HepG2 (cell line): ENCODE results near the gene CA4. TPM values are rescaled to one million over a fixed set of nuclear protein-coding genes. Genes with fewer than 3 reads are reported as not detected.
A peak's percentile ranks its signal among the peaks of the same experiment; 100 is the strongest.

Experiments
- BORCS8-MEF2B ChIP-seq: sonication (generic); formaldehyde crosslinking; IDR thresholded peaks from 2 replicates; pipeline ENCODE4 v1.8.0; 2022; ENCODE audit warnings: mild to moderate bottlenecking, missing genetic modification reagents
- CCDC6 ChIP-seq: sonication (generic); formaldehyde crosslinking; IDR thresholded peaks from 2 replicates; pipeline ENCODE4 v1.8.1; 2022; ENCODE audit warnings: mild to moderate bottlenecking, missing genetic modification reagents, moderate library complexity
- JUND ChIP-seq: sonication (generic); formaldehyde crosslinking; IDR thresholded peaks from 2 replicates; pipeline ENCODE4 v1.8.0; 2022; ENCODE audit warnings: mild to moderate bottlenecking, missing genetic modification reagents
- MTA3 ChIP-seq: sonication (generic); formaldehyde crosslinking; IDR thresholded peaks from 2 replicates; pipeline ENCODE4 v1.4.0; 2020; ENCODE audit warnings: missing genetic modification reagents
- MYC ChIP-seq: sonication (generic); formaldehyde crosslinking; IDR thresholded peaks from 2 replicates; pipeline ENCODE4 v1.9.0; 2021; ENCODE audit warnings: missing genetic modification reagents, borderline replicate concordance
- MYNN ChIP-seq: sonication (generic); formaldehyde crosslinking; IDR thresholded peaks from 2 replicates; pipeline ENCODE4 v1.4.0; 2020; ENCODE audit warnings: mild to moderate bottlenecking, low read depth, missing genetic modification reagents
- NFRKB ChIP-seq: fragments of 450-650 bp; IDR thresholded peaks from 2 replicates; pipeline ENCODE4 v1.6.1; 2017
- NR3C1 ChIP-seq: sonication (generic); formaldehyde crosslinking; IDR thresholded peaks from 2 replicates; pipeline ENCODE4 v1.4.0; 2020; ENCODE audit warnings: missing genetic modification reagents
- RXRA ChIP-seq: sonication (generic); formaldehyde crosslinking; IDR thresholded peaks from 2 replicates; pipeline ENCODE4 v1.5.1; 2020; ENCODE audit warnings: missing genetic modification reagents
- STAT5B ChIP-seq: sonication (generic); formaldehyde crosslinking; IDR thresholded peaks from 2 replicates; pipeline ENCODE4 v1.4.0; 2020; ENCODE audit warnings: missing genetic modification reagents
- TFDP2 ChIP-seq: sonication (generic); formaldehyde crosslinking; IDR thresholded peaks from 2 replicates; pipeline ENCODE4 v1.4.0; 2020; ENCODE audit warnings: missing genetic modification reagents
- THAP9 ChIP-seq: sonication (generic); formaldehyde crosslinking; IDR thresholded peaks from 2 replicates; pipeline ENCODE4; 2020; ENCODE audit warnings: missing genetic modification reagents, mild to moderate bottlenecking, borderline replicate concordance
- ZBTB2 ChIP-seq: sonication (generic); formaldehyde crosslinking; IDR thresholded peaks from 2 replicates; pipeline ENCODE4 v1.8.0; 2022; ENCODE audit warnings: low read depth, missing genetic modification reagents
- ZEB1 ChIP-seq: IDR thresholded peaks from 2 replicates; pipeline ENCODE4 v1.6.1; 2012; ENCODE audit warnings: mild to moderate bottlenecking, low read depth, inconsistent platforms; ENCODE audit not compliant: insufficient replicate concordance
- ZFX ChIP-seq: sonication (generic); formaldehyde crosslinking; IDR thresholded peaks from 2 replicates; pipeline ENCODE4 v1.4.0; 2020; ENCODE audit warnings: mild to moderate bottlenecking, low read depth, missing genetic modification reagents, moderate library complexity
- ZFY ChIP-seq: sonication (generic); formaldehyde crosslinking; IDR thresholded peaks from 2 replicates; pipeline ENCODE4 v1.4.0; 2020; ENCODE audit warnings: missing genetic modification reagents
- ZNF770 ChIP-seq: sonication (generic); formaldehyde crosslinking; IDR thresholded peaks from 2 replicates; pipeline ENCODE4 v1.5.0; 2020; ENCODE audit warnings: mild to moderate bottlenecking, missing genetic modification reagents
- ZSCAN21 ChIP-seq: sonication (generic); formaldehyde crosslinking; IDR thresholded peaks from 2 replicates; pipeline ENCODE4 v1.8.0; 2022; ENCODE audit warnings: mild to moderate bottlenecking, missing genetic modification reagents, moderate library complexity, borderline replicate concordance
- polyA plus RNA-seq, 8 experiments: library from polyadenylated mRNA; depleted of rRNA in 3 of 8; stranded (reverse) in 7 of 8; unstranded in 1 of 8; fragments of >200 nt; fragmentation: Illumina TruSeq in 4 of 8; extraction: Trizol in 4 of 8; gene quantifications; 2 replicates each; pipeline versions ENCODE4 v1.2.1 to v1.2.3, GENCODE V29; 2011 to 2016; ENCODE audit warnings: low read depth in 4 of 8, missing spikeins in 1 of 8, mixed read lengths in 1 of 8; ENCODE audit not compliant: insufficient read depth in 1 of 8
- total RNA-seq, 5 experiments: library from RNA; depleted of rRNA; stranded (reverse); fragments of >200 nt; fragmentation: Illumina TruSeq; extraction: Trizol; gene quantifications; 2 replicates each; pipeline ENCODE4 v1.2.3, GENCODE V29; 2016; ENCODE audit warnings: low read depth in 1 of 5
- TF ChIP-seq, protein P1 (sequence below): sonication (generic); formaldehyde crosslinking; IDR thresholded peaks from 2 replicates; pipeline ENCODE4 v1.4.0; 2020; ENCODE audit warnings: missing genetic modification reagents, mild to moderate bottlenecking, borderline replicate concordance

CA4 gene
- total and polyA plus RNA-seq, 2 of the 13 experiments (the other 11 are each of a cell fraction or from before 2014, with no cell fraction given), result not detected

DNA sequence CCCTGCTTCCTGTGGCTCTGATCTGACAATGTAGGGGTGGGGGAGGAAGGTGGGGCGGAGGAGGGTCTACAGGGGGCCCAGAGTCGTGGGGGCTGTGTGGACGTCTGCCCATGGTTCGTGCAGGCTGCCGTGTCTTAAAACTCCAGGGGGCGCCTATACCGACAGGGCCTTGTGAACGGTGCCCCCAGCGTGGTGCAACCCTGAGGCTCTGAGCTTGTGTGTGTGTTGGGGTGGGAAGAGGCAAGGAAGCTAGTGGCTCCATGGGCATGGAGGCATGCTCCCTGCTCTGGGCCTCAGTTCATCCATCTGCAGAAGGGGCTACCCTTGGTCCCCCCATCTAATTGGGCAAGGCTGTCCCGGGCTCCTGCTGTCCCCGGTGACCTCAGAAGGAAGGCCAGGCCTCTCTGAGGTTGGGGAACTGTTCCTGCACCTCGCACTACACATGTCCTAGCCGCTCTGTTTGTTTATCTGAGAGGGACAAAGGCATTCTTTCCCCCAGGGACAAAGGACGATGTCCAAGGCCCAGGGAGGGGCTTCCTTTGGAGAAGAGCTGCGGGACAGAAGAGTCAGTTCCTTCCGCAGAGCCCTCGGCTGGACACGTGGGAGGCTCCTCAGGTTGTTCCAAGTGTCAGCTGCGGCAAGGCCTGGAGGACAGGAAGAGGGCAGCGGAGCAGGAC is 13.5 kb downstream of the CA4 start (continued):
- TF ChIP-seq, protein P1, sequence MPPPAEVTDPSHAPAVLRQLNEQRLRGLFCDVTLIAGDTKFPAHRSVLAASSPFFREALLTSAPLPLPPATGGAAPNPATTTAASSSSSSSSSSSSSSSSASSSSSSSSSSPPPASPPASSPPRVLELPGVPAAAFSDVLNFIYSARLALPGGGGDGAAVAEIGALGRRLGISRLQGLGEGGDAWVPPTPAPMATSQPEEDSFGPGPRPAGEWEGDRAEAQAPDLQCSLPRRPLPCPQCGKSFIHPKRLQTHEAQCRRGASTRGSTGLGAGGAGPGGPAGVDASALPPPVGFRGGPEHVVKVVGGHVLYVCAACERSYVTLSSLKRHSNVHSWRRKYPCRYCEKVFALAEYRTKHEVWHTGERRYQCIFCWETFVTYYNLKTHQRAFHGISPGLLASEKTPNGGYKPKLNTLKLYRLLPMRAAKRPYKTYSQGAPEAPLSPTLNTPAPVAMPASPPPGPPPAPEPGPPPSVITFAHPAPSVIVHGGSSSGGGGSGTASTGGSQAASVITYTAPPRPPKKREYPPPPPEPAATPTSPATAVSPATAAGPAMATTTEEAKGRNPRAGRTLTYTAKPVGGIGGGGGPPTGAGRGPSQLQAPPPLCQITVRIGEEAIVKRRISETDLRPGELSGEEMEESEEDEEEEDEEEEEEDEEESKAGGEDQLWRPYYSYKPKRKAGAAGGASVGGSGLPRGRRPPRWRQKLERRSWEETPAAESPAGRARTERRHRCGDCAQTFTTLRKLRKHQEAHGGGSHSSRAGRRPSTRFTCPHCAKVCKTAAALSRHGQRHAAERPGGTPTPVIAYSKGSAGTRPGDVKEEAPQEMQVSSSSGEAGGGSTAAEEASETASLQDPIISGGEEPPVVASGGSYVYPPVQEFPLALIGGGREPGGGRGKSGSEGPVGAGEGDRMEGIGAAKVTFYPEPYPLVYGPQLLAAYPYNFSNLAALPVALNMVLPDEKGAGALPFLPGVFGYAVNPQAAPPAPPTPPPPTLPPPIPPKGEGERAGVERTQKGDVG (CRISPR knock-in tag), result no peak
- TF ChIP-seq ZEB1 (no peak), NR3C1 (CRISPR knock-in tag) (no peak), MYNN (no peak), ZFX (CRISPR knock-in tag) (peak; percentile 50; the same call in 1 of the 2 replicates), ZNF770 (CRISPR knock-in tag) (peak; percentile 26; the same call in 1 of the 2 replicates), THAP9 (CRISPR knock-in tag) (peak; percentile 73), STAT5B (CRISPR knock-in tag) (no peak), ZBTB2 (CRISPR knock-in tag) (no peak), BORCS8-MEF2B (0 out of 2 replicates have a peak, but pooled peaks have one; percentile 30), ZSCAN21 (CRISPR knock-in tag) (no peak), CCDC6 (CRISPR knock-in tag) (no peak), MTA3 (CRISPR knock-in tag) (no peak), NFRKB (no peak), MYC (peak; percentile 50; the same call in 1 of the 2 replicates), ZFY (peak; percentile 55; the same call in 1 of the 2 replicates), JUND (CRISPR knock-in tag) (no peak), TFDP2 (CRISPR knock-in tag) (no peak), RXRA (CRISPR knock-in tag) (0 out of 2 replicates have a peak, but pooled peaks have one; percentile 23)
